HFFc6 (cell line): Measurements from ENCODE around the gene ARHGEF16. TPM values are rescaled to one million over a fixed set of nuclear protein-coding genes. Genes with fewer than 3 reads are reported as not detected.

ENCODE experiments used
- DNase-seq: peaks from one replicate; pipeline ENCODE4 v3.0.0-alpha.2; 2018
- H3K27ac Mint-ChIP-seq: 2 replicates; pipeline ENCODE4 v1.8.0; 2020; ENCODE audit warnings: mild to moderate bottlenecking, mixed read lengths
- H3K27me3 Mint-ChIP-seq: 2 replicates; pipeline ENCODE4 v1.8.0; 2021; ENCODE audit warnings: mild to moderate bottlenecking, moderate library complexity, mixed read lengths; ENCODE audit not compliant: insufficient read depth
- H3K36me3 Mint-ChIP-seq: 2 replicates; pipeline ENCODE4 v1.8.0; 2021; ENCODE audit warnings: low read depth, mixed read lengths
- H3K4me1 Mint-ChIP-seq: 2 replicates; pipeline ENCODE4 v1.8.0; 2020; ENCODE audit warnings: low read depth, mixed read lengths
- H3K4me3 Mint-ChIP-seq: 2 replicates; pipeline ENCODE4 v1.8.0; 2020; ENCODE audit warnings: mild to moderate bottlenecking, moderate library complexity, mixed read lengths
- H3K9me3 Mint-ChIP-seq: 2 replicates; pipeline ENCODE4 v1.8.0; 2020; ENCODE audit warnings: mild to moderate bottlenecking, mixed read lengths
- CTCF ChIP-seq: fragments of 200-600 bp; sonication (generic); IDR thresholded peaks from 2 replicates; pipeline ENCODE4 v1.5.0; 2021; ENCODE audit warnings: antibody characterized with exemption, mild to moderate bottlenecking
- total RNA-seq, 6 experiments: library from RNA; stranded (reverse); fragmentation: NEBNext Ultra II Directional; extraction: Animal tissue kit (Norgen Biotek cat#: 25700); gene quantifications; 2 replicates in 1 of 6; 3 replicates in 5 of 6; pipeline ENCODE4 v1.2.3, GENCODE V29; 2021

Gene ARHGEF16
- total RNA-seq, 6 experiments from 2014 or later, result 0.08 to 0.18 (median 0.17) TPM; not detected in 3

GRCh38 chr1:3408751-3409266, 45.7 kb upstream of the ARHGEF16 start:
- no peak overlapping the region for H3K4me3 Mint-ChIP-seq
- H3K9me3 Mint-ChIP-seq, result no peaks in the 10 kb centered on the region
- H3K27me3 Mint-ChIP-seq, result peaks cover 14% of the 10 kb centered on the region
- H3K36me3 Mint-ChIP-seq, result no peaks in the 10 kb centered on the region
- no peak for DNase-seq
- H3K4me1 Mint-ChIP-seq, result no peaks in the 10 kb centered on the region
- no peak overlapping the region for H3K27ac Mint-ChIP-seq
- TF ChIP-seq CTCF, result no peak

GRCh38 chr1:3409366-3410141, 44.9 kb upstream of the ARHGEF16 start:
- Mint-ChIP-seq H3K36me3 (no peaks in the 10 kb centered on the region), H3K27ac (no peak overlapping the region), H3K4me1 (no peaks in the 10 kb centered on the region), H3K27me3 (peaks cover 13% of the 10 kb centered on the region), H3K4me3 (no peak overlapping the region), H3K9me3 (no peaks in the 10 kb centered on the region)
- no peak for TF ChIP-seq CTCF
- DNase-seq, result no peak

GRCh38 chr1:3410142-3410925, 44.1 kb upstream of the ARHGEF16 start:
- peak; percentile 47 for DNase-seq
- H3K36me3 Mint-ChIP-seq, result no peaks in the 10 kb centered on the region
- H3K27me3 Mint-ChIP-seq, result peaks cover 12% of the 10 kb centered on the region
- no peak overlapping the region for H3K4me3 Mint-ChIP-seq
- TF ChIP-seq CTCF, result peak; percentile 75
- H3K4me1 Mint-ChIP-seq, result no peaks in the 10 kb centered on the region
- no peak overlapping the region for H3K27ac Mint-ChIP-seq
- no peaks in the 10 kb centered on the region for H3K9me3 Mint-ChIP-seq

GRCh38 chr1:3411806-3412205, 42.7 kb upstream of the ARHGEF16 start:
- H3K9me3 Mint-ChIP-seq, result peaks cover 4% of the 10 kb centered on the region
- peaks cover 8% of the 10 kb centered on the region for H3K27me3 Mint-ChIP-seq
- H3K4me3 Mint-ChIP-seq, result no peak overlapping the region
- H3K27ac Mint-ChIP-seq, result no peak overlapping the region
- no peak for TF ChIP-seq CTCF
- no peaks in the 10 kb centered on the region for H3K4me1 Mint-ChIP-seq
- peaks cover 1% of the 10 kb centered on the region; the same call in 1 of the 2 replicates for H3K36me3 Mint-ChIP-seq
- DNase-seq, result no peak

- H3K36me3 Mint-ChIP-seq, result peaks cover 6% of the 10 kb centered on the region; the same call in 1 of the 2 replicates
- no peak overlapping the region for H3K27ac Mint-ChIP-seq
- H3K4me3 Mint-ChIP-seq, result no peak overlapping the region
- peaks cover 10% of the 10 kb centered on the region for H3K9me3 Mint-ChIP-seq
- TF ChIP-seq CTCF, result no peak
- H3K4me1 Mint-ChIP-seq, result no peaks in the 10 kb centered on the region
- DNase-seq, result no peak
- H3K27me3 Mint-ChIP-seq, result peaks cover 8% of the 10 kb centered on the region
Observed at GRCh38 chr1:3412376-3412775, 42.1 kb upstream of the ARHGEF16 start.
